Measurements from ENCODE around the gene SMTNL2.

The SMTNL2 gene

GRCh38 chr17:4559966-4560365 is 24.4 kb upstream of the SMTNL2 start:
- H3K4me1 Mint-ChIP-seq (ENCODE audit: low read depth in 2 of 2) = peaks cover 21 to 23% of the 10 kb centered on the region in 2 donors
- H3K27ac Mint-ChIP-seq = no peak overlapping the region
- ATAC-seq (replicated peaks) (no peak), DNase-seq (no peak)
- peaks cover 8% of the 10 kb centered on the region for H3K36me3 Mint-ChIP-seq (ENCODE audit: insufficient read depth)
- no peaks in the 10 kb centered on the region for H3K27me3 Mint-ChIP-seq
- no peaks in the 10 kb centered on the region for H3K9me3 Mint-ChIP-seq
- no peak overlapping the region for H3K4me3 Mint-ChIP-seq

- Mint-ChIP-seq H3K36me3 (ENCODE audit: insufficient read depth) (peaks cover 4% of the 10 kb centered on the region), H3K9me3 (no peaks in the 10 kb centered on the region), H3K27me3 (no peaks in the 10 kb centered on the region), H3K4me1 (ENCODE audit: low read depth in 2 of 2) (peaks cover 19 to 20% of the 10 kb centered on the region in 2 donors), H3K4me3 (no peak within 1 kb of the TSS), H3K27ac (no peak within 1 kb of the TSS)
- ATAC-seq (replicated peaks) (no peak), DNase-seq (no peak)
Observed at GRCh38 chr17:4560421-4560820, 23.9 kb upstream of the SMTNL2 start, which contains the start of gene GGT6. Gene GGT6, minus strand, starts transcription at chr17:4560577. Its CDS starts 56 bp downstream, at chr17:4560521.

- ATAC-seq (replicated peaks) = no peak
- no peaks in the 10 kb centered on the region for H3K36me3 Mint-ChIP-seq (ENCODE audit: insufficient read depth)
- no peak for DNase-seq
- no peaks in the 10 kb centered on the region for H3K9me3 Mint-ChIP-seq
- no peaks in the 10 kb centered on the region for H3K27me3 Mint-ChIP-seq
- H3K27ac Mint-ChIP-seq = no peak overlapping the region
- no peak overlapping the region for H3K4me3 Mint-ChIP-seq
- H3K4me1 Mint-ChIP-seq (ENCODE audit: low read depth in 2 of 2) = peaks cover 16 to 18% of the 10 kb centered on the region in 2 donors
Observed at GRCh38 chr17:4560837-4561256, 23.5 kb upstream of the SMTNL2 start.

DNA sequence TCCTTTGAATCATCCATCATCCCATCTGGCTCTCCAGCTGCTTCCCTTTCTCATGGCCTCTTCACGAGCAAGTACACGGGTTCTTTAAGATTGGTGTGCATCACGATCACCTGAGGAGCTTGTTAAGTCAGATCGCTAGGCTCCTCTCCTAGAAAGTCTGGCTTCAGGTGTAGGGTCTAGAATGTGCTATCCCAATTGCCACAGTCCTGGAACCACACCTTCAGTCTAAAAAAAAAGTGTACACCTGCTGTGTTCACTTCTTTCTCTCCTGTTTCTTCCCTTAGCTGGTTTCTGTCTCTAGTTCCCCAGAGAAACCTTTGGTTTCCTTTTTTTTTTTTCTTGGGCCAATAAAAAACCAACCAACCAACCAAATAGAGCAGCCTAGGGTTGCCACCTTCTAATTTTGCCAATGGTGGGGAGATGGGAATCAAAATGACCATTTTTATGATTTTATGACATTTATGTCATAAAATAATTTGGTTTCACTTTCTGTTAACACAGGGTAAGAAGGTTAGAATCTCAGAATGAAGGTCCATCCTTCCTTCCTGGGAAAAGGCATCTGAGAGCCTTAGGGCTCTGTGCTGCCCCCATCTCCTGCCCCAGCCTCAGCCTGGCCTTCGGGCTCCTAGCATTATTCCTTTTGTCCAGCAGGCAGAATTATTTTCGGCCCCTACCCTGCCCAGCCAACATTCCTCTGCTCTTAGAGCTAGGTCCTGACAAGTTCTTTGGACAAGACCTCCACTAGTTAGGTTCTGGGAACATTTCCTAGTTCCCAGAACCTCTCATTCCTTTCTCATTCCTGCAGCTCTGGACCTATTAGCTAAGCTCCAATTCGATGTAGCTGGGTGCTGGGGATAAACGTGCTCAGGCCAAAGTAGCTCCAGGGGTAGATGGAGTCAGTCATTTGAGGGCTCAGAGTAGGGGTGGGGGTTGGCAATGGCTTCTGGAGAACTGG is 22.0 kb upstream of the SMTNL2 start:
- DNase-seq (no peak), ATAC-seq (replicated peaks) (no peak)
- Mint-ChIP-seq H3K27me3 (no peaks in the 10 kb centered on the region), H3K4me3 (peak overlapping the region; percentile 14 to 62), H3K27ac (peak overlapping the region; percentile 56 to 90), H3K4me1 (ENCODE audit: low read depth in 2 of 2) (peaks cover 12 to 17% of the 10 kb centered on the region in 2 donors), H3K9me3 (no peaks in the 10 kb centered on the region), H3K36me3 (ENCODE audit: insufficient read depth) (no peaks in the 10 kb centered on the region)

- DNase-seq = peak; percentile 26 to 37 (median 30)
- Mint-ChIP-seq H3K4me3 (peak overlapping the region in 1 of 2 donors; percentile 26), H3K27ac (no peak overlapping the region), H3K9me3 (no peaks in the 10 kb centered on the region), H3K4me1 (ENCODE audit: low read depth in 2 of 2) (peaks cover 15 to 18% of the 10 kb centered on the region in 2 donors), H3K27me3 (peaks cover 0 to 8% of the 10 kb centered on the region in 2 donors), H3K36me3 (ENCODE audit: insufficient read depth) (no peaks in the 10 kb centered on the region)
- peak; percentile 91 for ATAC-seq (replicated peaks)
Observed at GRCh38 chr17:4565209-4566141, 18.9 kb upstream of the SMTNL2 start.

DNA sequence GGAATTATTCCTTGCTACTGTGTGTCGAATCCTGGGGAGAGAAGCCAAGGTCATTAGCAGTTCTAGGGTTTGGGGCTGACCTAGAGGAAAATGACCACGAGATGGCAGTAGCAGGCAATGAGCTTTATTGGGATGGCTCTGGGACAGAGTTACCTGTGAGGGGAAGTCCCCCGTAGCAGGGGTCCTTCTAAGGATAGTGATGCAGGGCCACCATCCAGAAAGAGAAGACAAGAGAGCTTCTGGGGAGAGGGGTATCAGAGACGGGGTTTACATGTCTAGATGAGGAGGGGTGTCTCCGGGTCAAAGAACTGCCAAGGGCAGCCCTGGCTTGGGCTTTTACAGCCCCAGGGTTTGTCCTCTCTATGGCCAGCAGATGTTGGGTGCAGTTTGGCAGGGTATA is 17.5 kb upstream of the SMTNL2 start:
- no peak overlapping the region for H3K4me3 Mint-ChIP-seq

GRCh38 chr17:4569591-4569990 is 14.7 kb upstream of the SMTNL2 start:
- H3K36me3 Mint-ChIP-seq (ENCODE audit: insufficient read depth) = no peaks in the 10 kb centered on the region

More for the DNA sequence above, 17.5 kb upstream of the SMTNL2 start:
- Mint-ChIP-seq H3K4me1 (ENCODE audit: low read depth in 2 of 2) (peaks cover 15 to 18% of the 10 kb centered on the region in 2 donors), H3K36me3 (ENCODE audit: insufficient read depth) (no peaks in the 10 kb centered on the region), H3K9me3 (no peaks in the 10 kb centered on the region), H3K27me3 (peaks cover 0 to 8% of the 10 kb centered on the region in 2 donors), H3K27ac (peak overlapping the region in 1 of 2 donors; percentile 15)
- peak; percentile 57 for ATAC-seq (replicated peaks)
- peak; percentile 29 to 35 (median 29) for DNase-seq

GRCh38 chr17:4572131-4572530 is 12.2 kb upstream of the SMTNL2 start:
- Mint-ChIP-seq H3K27ac (no peak overlapping the region), H3K4me3 (no peak overlapping the region), H3K9me3 (no peaks in the 10 kb centered on the region), H3K27me3 (peaks cover 0 to 18% of the 10 kb centered on the region in 2 donors), H3K4me1 (ENCODE audit: low read depth in 2 of 2) (peaks cover 4 to 6% of the 10 kb centered on the region in 2 donors), H3K36me3 (ENCODE audit: insufficient read depth) (peaks cover 3% of the 10 kb centered on the region)
- ATAC-seq (replicated peaks) = no peak
- no peak for DNase-seq

More at GRCh38 chr17:4569591-4569990, 14.7 kb upstream of the SMTNL2 start:
- Mint-ChIP-seq H3K9me3 (no peaks in the 10 kb centered on the region), H3K4me1 (ENCODE audit: low read depth in 2 of 2) (peaks cover 9 to 10% of the 10 kb centered on the region in 2 donors), H3K4me3 (no peak overlapping the region), H3K27ac (no peak overlapping the region), H3K27me3 (peaks cover 0 to 8% of the 10 kb centered on the region in 2 donors)
- DNase-seq (no peak), ATAC-seq (replicated peaks) (no peak)

DNA sequence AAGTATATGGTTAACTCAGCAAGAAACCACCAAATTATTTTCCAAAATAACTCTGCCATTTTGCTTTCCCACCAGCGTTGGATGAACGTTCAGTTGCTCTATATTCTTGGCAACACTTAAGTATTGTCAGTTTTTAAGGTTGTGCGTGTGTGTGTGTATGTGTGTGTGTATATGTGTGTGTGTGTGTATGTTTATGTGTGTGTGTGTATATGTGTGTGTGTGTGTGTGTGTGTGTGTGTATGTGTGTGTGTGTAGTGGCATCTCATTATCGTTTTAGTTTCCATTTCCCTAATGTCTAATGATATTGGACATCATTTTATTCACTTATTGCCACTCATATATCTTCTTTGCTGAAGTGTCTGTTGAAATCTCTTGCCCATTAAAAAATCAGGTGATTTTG is 11.2 kb upstream of the SMTNL2 start:
- ATAC-seq (replicated peaks) (no peak), DNase-seq (no peak)
- Mint-ChIP-seq H3K4me3 (no peak overlapping the region), H3K27ac (no peak overlapping the region), H3K36me3 (ENCODE audit: insufficient read depth) (peaks cover 3% of the 10 kb centered on the region), H3K27me3 (peaks cover 0 to 18% of the 10 kb centered on the region in 2 donors), H3K4me1 (ENCODE audit: low read depth in 2 of 2) (peaks cover 4 to 6% of the 10 kb centered on the region in 2 donors), H3K9me3 (no peaks in the 10 kb centered on the region)

GRCh38 chr17:4573669-4574068 is 10.7 kb upstream of the SMTNL2 start:
- peaks cover 3% of the 10 kb centered on the region for H3K36me3 Mint-ChIP-seq (ENCODE audit: insufficient read depth)
- H3K4me1 Mint-ChIP-seq (ENCODE audit: low read depth in 2 of 2) = peaks cover 4 to 6% of the 10 kb centered on the region in 2 donors
- H3K27ac Mint-ChIP-seq = peak overlapping the region in 1 of 2 donors; percentile 3
- DNase-seq (peak in 1 of 3 experiments; percentile 14), ATAC-seq (replicated peaks) (peak; percentile 96)
- H3K4me3 Mint-ChIP-seq = no peak overlapping the region
- H3K9me3 Mint-ChIP-seq = no peaks in the 10 kb centered on the region
- H3K27me3 Mint-ChIP-seq = peaks cover 0 to 18% of the 10 kb centered on the region in 2 donors

GRCh38 chr17:4574448-4575045 is 9.8 kb upstream of the SMTNL2 start:
- ATAC-seq (replicated peaks) (no peak), DNase-seq (no peak)
- H3K9me3 Mint-ChIP-seq = no peaks in the 10 kb centered on the region
- no peak overlapping the region for H3K27ac Mint-ChIP-seq
- no peak overlapping the region for H3K4me3 Mint-ChIP-seq
- peaks cover 0 to 21% of the 10 kb centered on the region in 2 donors for H3K27me3 Mint-ChIP-seq
- peaks cover 4% of the 10 kb centered on the region in 2 donors for H3K4me1 Mint-ChIP-seq (ENCODE audit: low read depth in 2 of 2)
- H3K36me3 Mint-ChIP-seq (ENCODE audit: insufficient read depth) = peaks cover 3% of the 10 kb centered on the region

DNA sequence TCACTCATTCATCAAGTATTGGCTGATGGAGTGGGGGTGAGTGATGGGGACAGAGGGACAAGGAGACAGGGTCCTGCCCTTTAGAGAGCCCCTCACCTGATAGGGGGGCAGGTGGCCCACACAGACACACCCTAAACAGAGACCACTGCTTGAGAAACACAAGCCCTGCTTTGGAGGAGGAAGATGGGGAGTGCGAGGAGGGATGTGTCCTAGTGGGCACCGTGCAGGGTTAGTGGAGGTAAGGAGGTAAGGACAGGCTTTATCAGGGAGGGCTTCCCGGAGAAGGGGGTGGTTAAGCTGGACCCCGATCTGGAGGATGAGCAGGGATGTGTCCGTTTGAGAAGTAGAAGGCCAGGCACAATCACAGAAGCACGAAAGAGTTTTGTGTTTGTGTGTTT is 8.2 kb upstream of the SMTNL2 start:
- peaks cover under 1 to 26% of the 10 kb centered on the region in 2 donors for H3K27me3 Mint-ChIP-seq

More for the DNA sequence above, 8.2 kb upstream of the SMTNL2 start:
- no peak for ATAC-seq (replicated peaks)
- H3K9me3 Mint-ChIP-seq = no peaks in the 10 kb centered on the region
- H3K4me1 Mint-ChIP-seq (ENCODE audit: low read depth in 2 of 2) = peaks cover 0 to 4% of the 10 kb centered on the region in 2 donors
- H3K4me3 Mint-ChIP-seq = no peak overlapping the region
- peaks cover 3% of the 10 kb centered on the region for H3K36me3 Mint-ChIP-seq (ENCODE audit: insufficient read depth)
- no peak for DNase-seq
- peak overlapping the region in 1 of 2 donors; percentile 46 for H3K27ac Mint-ChIP-seq
